HepG2 (cell line): ENCODE results near the gene KCNQ1OT1. TPM values are rescaled to one million over a fixed set of nuclear protein-coding genes. Genes with fewer than 3 reads are reported as not detected.

Experiments
- AGO2 ChIP-seq: fragments of 200-400 bp; formaldehyde crosslinking; optimal IDR thresholded peaks from 2 replicates; pipeline ENCODE3; 2017; ENCODE audit warnings: mild to moderate bottlenecking, low read depth, low read length, moderate library complexity
- ARNTL ChIP-seq: sonication (generic); formaldehyde crosslinking; IDR thresholded peaks from 2 replicates; pipeline ENCODE4 v1.4.0; 2020; ENCODE audit warnings: mild to moderate bottlenecking, missing genetic modification reagents
- ELF1 ChIP-seq: sonication (generic); formaldehyde crosslinking; IDR thresholded peaks from 2 replicates; pipeline ENCODE4 v1.4.0; 2020; ENCODE audit warnings: missing genetic modification reagents
- ELF3 ChIP-seq: IDR thresholded peaks from 2 replicates; pipeline ENCODE4 v1.6.1; 2016; ENCODE audit warnings: missing genetic modification reagents, missing compliant biosample characterization
- EZH2 ChIP-seq: conservative IDR thresholded peaks from 2 replicates; pipeline ENCODE4 v1.6.1; 2012; ENCODE audit warnings: mild to moderate bottlenecking, low read depth, low read length, moderate library complexity
- KDM5A ChIP-seq: fragments of 200-600 bp; sonication (generic); IDR thresholded peaks from 2 replicates; pipeline ENCODE4 v1.7.0; 2018; ENCODE audit warnings: antibody characterized with exemption, mild to moderate bottlenecking, low read length, borderline replicate concordance
- MAX ChIP-seq: IDR thresholded peaks from 2 replicates; pipeline ENCODE4 v1.6.1; 2012; ENCODE audit warnings: inconsistent platforms
- NR2F6 ChIP-seq, 2 experiments: IDR thresholded peaks; 2 replicates each; pipeline ENCODE4 v1.6.1; 2016; ENCODE audit warnings: antibody characterized with exemption in 1 of 2, mild to moderate bottlenecking in 1 of 2
- RARA ChIP-seq: IDR thresholded peaks from 2 replicates; pipeline ENCODE4 v1.6.1; 2016; ENCODE audit warnings: missing genetic modification reagents, missing compliant biosample characterization
- RBM22 ChIP-seq: fragments of 200-400 bp; formaldehyde crosslinking; optimal IDR thresholded peaks from 2 replicates; pipeline ENCODE3; 2017; ENCODE audit warnings: mild to moderate bottlenecking, low read length, moderate library complexity
- SOX13 ChIP-seq, 3 experiments: fragments of 450-650 bp in 1 of 3; sonication (generic) in 1 of 3; formaldehyde crosslinking in 1 of 3; IDR thresholded peaks in 2 of 3; conservative IDR thresholded peaks in 1 of 3; 2 replicates each; pipeline versions ENCODE4 v1.5.0 to v1.6.1; 2016 to 2020; ENCODE audit warnings: antibody characterized with exemption in 1 of 3, mild to moderate bottlenecking in 1 of 3, missing compliant biosample characterization in 1 of 3, missing genetic modification reagents in 1 of 3, moderate library complexity in 1 of 3
- SPEN ChIP-seq: sonication (generic); formaldehyde crosslinking; IDR thresholded peaks from 2 replicates; pipeline ENCODE4 v1.5.1; 2020; ENCODE audit warnings: low read depth, mild to moderate bottlenecking, missing genetic modification reagents
- TAF1 ChIP-seq: sonication (generic); formaldehyde crosslinking; IDR thresholded peaks from 2 replicates; pipeline ENCODE4 v1.4.0; 2020; ENCODE audit warnings: missing genetic modification reagents
- ZBTB38 ChIP-seq: sonication (generic); formaldehyde crosslinking; IDR thresholded peaks from 2 replicates; pipeline ENCODE4 v1.5.1; 2020; ENCODE audit warnings: mild to moderate bottlenecking, missing genetic modification reagents
- ZNF253 ChIP-seq: sonication (generic); formaldehyde crosslinking; IDR thresholded peaks from 2 replicates; pipeline ENCODE4 v1.8.0; 2022; ENCODE audit warnings: mild to moderate bottlenecking, missing genetic modification reagents, borderline replicate concordance
- ZNF264 ChIP-seq: sonication (generic); formaldehyde crosslinking; IDR thresholded peaks from 2 replicates; pipeline ENCODE4 v1.4.0; 2020; ENCODE audit warnings: missing genetic modification reagents
- ZNF501 ChIP-seq: sonication (generic); formaldehyde crosslinking; IDR thresholded peaks from 2 replicates; pipeline ENCODE4 v1.5.1; 2020; ENCODE audit warnings: mild to moderate bottlenecking, moderate library complexity, missing genetic modification reagents
- ZNF674 ChIP-seq: sonication (generic); formaldehyde crosslinking; IDR thresholded peaks from 2 replicates; pipeline ENCODE4 v1.5.0; 2020; ENCODE audit warnings: low read depth, mild to moderate bottlenecking, missing genetic modification reagents
- ZNF691 ChIP-seq: sonication (generic); formaldehyde crosslinking; IDR thresholded peaks from 2 replicates; pipeline ENCODE4 v1.4.0; 2020; ENCODE audit warnings: missing genetic modification reagents, low read depth, mild to moderate bottlenecking, borderline replicate concordance
- ZNF768 ChIP-seq: sonication (generic); formaldehyde crosslinking; IDR thresholded peaks from 2 replicates; pipeline ENCODE4 v1.4.0; 2020; ENCODE audit warnings: missing genetic modification reagents
- polyA plus RNA-seq, 8 experiments: library from polyadenylated mRNA; depleted of rRNA in 3 of 8; stranded (reverse) in 7 of 8; unstranded in 1 of 8; fragments of >200 nt; fragmentation: Illumina TruSeq in 4 of 8; extraction: Trizol in 4 of 8; gene quantifications; 2 replicates each; pipeline versions ENCODE4 v1.2.1 to v1.2.3, GENCODE V29; 2011 to 2016; ENCODE audit warnings: low read depth in 4 of 8, missing spikeins in 1 of 8, mixed read lengths in 1 of 8; ENCODE audit not compliant: insufficient read depth in 1 of 8
- total RNA-seq, 5 experiments: library from RNA; depleted of rRNA; stranded (reverse); fragments of >200 nt; fragmentation: Illumina TruSeq; extraction: Trizol; gene quantifications; 2 replicates each; pipeline ENCODE4 v1.2.3, GENCODE V29; 2016; ENCODE audit warnings: low read depth in 1 of 5
- TF ChIP-seq, protein P1 (sequence below): sonication (generic); formaldehyde crosslinking; IDR thresholded peaks from 2 replicates; pipeline ENCODE4 v1.4.0; 2020; ENCODE audit warnings: missing genetic modification reagents
- TF ChIP-seq, protein P2 (sequence below): sonication (generic); formaldehyde crosslinking; IDR thresholded peaks from 2 replicates; pipeline ENCODE4 v1.4.0; 2020; ENCODE audit warnings: missing genetic modification reagents
- TF ChIP-seq, protein P3 (sequence below): sonication (generic); formaldehyde crosslinking; conservative IDR thresholded peaks from 2 replicates; pipeline ENCODE4 v1.8.0; 2022; ENCODE audit warnings: missing genetic modification reagents

The KCNQ1OT1 gene
- total and polyA plus RNA-seq, 2 of the 13 experiments (the other 11 are each of a cell fraction or from before 2014, with no cell fraction given), result 1.3 to 18.9 TPM

GRCh38 chr11:2687782-2688191 lies 12.0 kb downstream of the KCNQ1OT1 start (continued):
- peak; percentile 90 for TF ChIP-seq AGO2
- TF ChIP-seq, protein P1, sequence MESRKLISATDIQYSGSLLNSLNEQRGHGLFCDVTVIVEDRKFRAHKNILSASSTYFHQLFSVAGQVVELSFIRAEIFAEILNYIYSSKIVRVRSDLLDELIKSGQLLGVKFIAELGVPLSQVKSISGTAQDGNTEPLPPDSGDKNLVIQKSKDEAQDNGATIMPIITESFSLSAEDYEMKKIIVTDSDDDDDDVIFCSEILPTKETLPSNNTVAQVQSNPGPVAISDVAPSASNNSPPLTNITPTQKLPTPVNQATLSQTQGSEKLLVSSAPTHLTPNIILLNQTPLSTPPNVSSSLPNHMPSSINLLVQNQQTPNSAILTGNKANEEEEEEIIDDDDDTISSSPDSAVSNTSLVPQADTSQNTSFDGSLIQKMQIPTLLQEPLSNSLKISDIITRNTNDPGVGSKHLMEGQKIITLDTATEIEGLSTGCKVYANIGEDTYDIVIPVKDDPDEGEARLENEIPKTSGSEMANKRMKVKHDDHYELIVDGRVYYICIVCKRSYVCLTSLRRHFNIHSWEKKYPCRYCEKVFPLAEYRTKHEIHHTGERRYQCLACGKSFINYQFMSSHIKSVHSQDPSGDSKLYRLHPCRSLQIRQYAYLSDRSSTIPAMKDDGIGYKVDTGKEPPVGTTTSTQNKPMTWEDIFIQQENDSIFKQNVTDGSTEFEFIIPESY (CRISPR knock-in tag), result peak; percentile 98
- TF ChIP-seq TAF1 (CRISPR knock-in tag), result 0 out of 2 replicates have a peak, but pooled peaks have one; percentile 27
- TF ChIP-seq, protein P2, sequence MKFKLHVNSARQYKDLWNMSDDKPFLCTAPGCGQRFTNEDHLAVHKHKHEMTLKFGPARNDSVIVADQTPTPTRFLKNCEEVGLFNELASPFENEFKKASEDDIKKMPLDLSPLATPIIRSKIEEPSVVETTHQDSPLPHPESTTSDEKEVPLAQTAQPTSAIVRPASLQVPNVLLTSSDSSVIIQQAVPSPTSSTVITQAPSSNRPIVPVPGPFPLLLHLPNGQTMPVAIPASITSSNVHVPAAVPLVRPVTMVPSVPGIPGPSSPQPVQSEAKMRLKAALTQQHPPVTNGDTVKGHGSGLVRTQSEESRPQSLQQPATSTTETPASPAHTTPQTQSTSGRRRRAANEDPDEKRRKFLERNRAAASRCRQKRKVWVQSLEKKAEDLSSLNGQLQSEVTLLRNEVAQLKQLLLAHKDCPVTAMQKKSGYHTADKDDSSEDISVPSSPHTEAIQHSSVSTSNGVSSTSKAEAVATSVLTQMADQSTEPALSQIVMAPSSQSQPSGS, result no peak
- no peak for TF ChIP-seq ZNF253 (CRISPR knock-in tag)
- TF ChIP-seq ZNF768 (CRISPR knock-in tag), result no peak
- TF ChIP-seq RARA (CRISPR knock-in tag), result peak; percentile 37; the same call in 1 of the 2 replicates
- no peak for TF ChIP-seq SOX13 (IDR thresholded peaks at IDR 0.05)
- peak in 1 of 2 experiments; percentile 27; a peak in 1 of 4 replicates for TF ChIP-seq SOX13 (CRISPR knock-in tag; conservative IDR thresholded peaks at IDR 0.05 in 1 of 2, IDR thresholded peaks at IDR 0.05 in 1 of 2)
- TF ChIP-seq NR2F6 (IDR thresholded peaks at IDR 0.05), result no peak
- no peak for TF ChIP-seq NR2F6 (CRISPR knock-in tag; IDR thresholded peaks at IDR 0.05)
- TF ChIP-seq ZNF501 (CRISPR knock-in tag), result 0 out of 2 replicates have a peak, but pooled peaks have one; percentile 18
- TF ChIP-seq SPEN (CRISPR knock-in tag), result no peak
- TF ChIP-seq, protein P3, sequence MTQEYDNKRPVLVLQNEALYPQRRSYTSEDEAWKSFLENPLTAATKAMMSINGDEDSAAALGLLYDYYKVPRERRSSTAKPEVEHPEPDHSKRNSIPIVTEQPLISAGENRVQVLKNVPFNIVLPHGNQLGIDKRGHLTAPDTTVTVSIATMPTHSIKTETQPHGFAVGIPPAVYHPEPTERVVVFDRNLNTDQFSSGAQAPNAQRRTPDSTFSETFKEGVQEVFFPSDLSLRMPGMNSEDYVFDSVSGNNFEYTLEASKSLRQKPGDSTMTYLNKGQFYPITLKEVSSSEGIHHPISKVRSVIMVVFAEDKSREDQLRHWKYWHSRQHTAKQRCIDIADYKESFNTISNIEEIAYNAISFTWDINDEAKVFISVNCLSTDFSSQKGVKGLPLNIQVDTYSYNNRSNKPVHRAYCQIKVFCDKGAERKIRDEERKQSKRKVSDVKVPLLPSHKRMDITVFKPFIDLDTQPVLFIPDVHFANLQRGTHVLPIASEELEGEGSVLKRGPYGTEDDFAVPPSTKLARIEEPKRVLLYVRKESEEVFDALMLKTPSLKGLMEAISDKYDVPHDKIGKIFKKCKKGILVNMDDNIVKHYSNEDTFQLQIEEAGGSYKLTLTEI (CRISPR knock-in tag), result no peak
- no peak for TF ChIP-seq ARNTL (CRISPR knock-in tag)
- peak; percentile 96 for TF ChIP-seq RBM22
- TF ChIP-seq KDM5A, result no peak
- TF ChIP-seq ELF1 (CRISPR knock-in tag), result peak; percentile 36; the same call in 1 of the 2 replicates
- TF ChIP-seq ZNF674 (CRISPR knock-in tag), result no peak
- 0 out of 2 replicates have a peak, but pooled peaks have one; percentile 22 for TF ChIP-seq MAX
- no peak for TF ChIP-seq ZNF264 (CRISPR knock-in tag)
- TF ChIP-seq ZBTB38 (CRISPR knock-in tag), result peak; percentile 80
- TF ChIP-seq EZH2, result no peak
- no peak for TF ChIP-seq ZNF691 (CRISPR knock-in tag)
- 0 out of 2 replicates have a peak, but pooled peaks have one; percentile 11 for TF ChIP-seq ELF3
